Jurkat, Clone E6-1 (cell line): ENCODE data around the gene MYL4. TPM values are rescaled to one million over a fixed set of nuclear protein-coding genes. Genes with fewer than 3 reads are reported as not detected.
"Not testable (repeated sequence)": the region's sequence is repeated elsewhere in the genome, so short reads cannot be mapped to it uniquely, and the experiment has no call there.

Experiments used
- DNase-seq: peaks from one replicate; pipeline ENCODE4 v3.0.0-alpha.2; 2011; ENCODE audit warnings: low read depth, low spot score
- H3K4me3 ChIP-seq: 2 replicates; pipeline ENCODE4 v1.5.1; 2011; ENCODE audit warnings: mild to moderate bottlenecking, low read length, control low read depth, moderate library complexity
- polyA plus RNA-seq: library from polyadenylated mRNA; unstranded; fragments of >200 nt; gene quantifications from one replicate; pipeline ENCODE4 v1.2.1, GENCODE V29; 2012; ENCODE audit warnings: missing spikeins; ENCODE audit not compliant: insufficient read length, insufficient read depth

The MYL4 gene
- polyA plus RNA-seq = 1.0 TPM

GRCh38 chr17:47208744-47209488 is at the start of gene MYL4:
MYL4 (plus strand) TSS chr17:47209348; CDS start chr17:47209423, 75 bp downstream.
- DNase-seq = no peak
- H3K4me3 ChIP-seq = no peak within 1 kb of the TSS

DNA sequence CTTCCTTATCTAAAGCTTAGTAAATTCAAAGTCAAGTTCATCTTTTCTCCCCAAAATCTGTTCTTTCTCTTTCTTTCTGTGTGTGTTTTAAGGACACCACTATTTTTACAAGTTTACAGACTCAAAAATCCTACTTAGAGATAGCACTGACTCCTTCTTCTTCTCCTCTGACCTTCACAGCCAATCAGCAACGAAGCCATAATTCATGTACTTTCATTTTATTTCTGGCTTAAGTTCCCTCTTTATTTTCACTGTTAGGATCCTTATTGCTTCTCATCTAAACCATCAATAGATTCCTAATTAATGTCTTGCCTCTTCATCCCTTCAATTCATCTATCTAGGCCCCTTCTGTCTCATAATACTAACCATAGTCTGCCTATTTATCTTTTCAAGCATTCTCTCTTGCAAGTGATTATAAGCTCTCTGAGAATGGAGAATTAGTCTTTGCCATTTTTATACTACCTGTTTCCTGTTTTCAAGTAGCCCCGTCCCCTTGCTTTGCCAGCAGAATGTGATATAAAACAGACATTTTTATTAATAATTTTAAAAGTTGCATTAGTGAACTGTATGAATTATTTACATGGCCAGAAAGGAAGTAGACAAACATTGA is 47.0 kb upstream of the MYL4 start:
- H3K4me3 ChIP-seq = no peak overlapping the region

GRCh38 chr17:47164263-47164662 is 44.9 kb upstream of the MYL4 start:
- no peak for DNase-seq
- H3K4me3 ChIP-seq = no peak overlapping the region

More for the DNA sequence above, 47.0 kb upstream of the MYL4 start:
- no peak for DNase-seq

GRCh38 chr17:47165137-47165536 is 44.0 kb upstream of the MYL4 start:
- H3K4me3 ChIP-seq = no peak overlapping the region
- no peak for DNase-seq

DNA sequence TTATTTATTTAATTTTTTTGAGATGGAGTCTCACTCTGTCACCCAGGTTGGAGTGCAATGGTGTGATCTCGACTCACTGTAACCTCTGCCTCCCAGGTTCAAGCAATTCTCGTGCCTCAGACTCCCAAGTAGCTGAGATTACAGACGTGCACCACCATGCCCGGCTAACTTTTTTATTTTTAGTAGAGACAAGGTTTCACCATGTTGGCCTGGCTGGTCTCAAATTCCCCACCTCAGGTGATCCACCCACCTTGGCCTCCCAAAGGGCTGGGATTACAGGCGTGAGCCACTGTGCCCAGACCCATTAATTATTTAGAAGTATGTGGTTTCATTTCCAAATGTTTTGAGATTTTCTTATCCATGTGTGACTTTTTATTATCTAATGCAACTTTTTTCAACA is 42.3 kb upstream of the MYL4 start:
- not testable (repeated sequence) for H3K4me3 ChIP-seq, DNase-seq

GRCh38 chr17:47168896-47169295 is 40.3 kb upstream of the MYL4 start:
- H3K4me3 ChIP-seq, DNase-seq: not testable (repeated sequence)

GRCh38 chr17:47170710-47171109 is 38.4 kb upstream of the MYL4 start:
- H3K4me3 ChIP-seq = no peak overlapping the region
- no peak for DNase-seq

DNA sequence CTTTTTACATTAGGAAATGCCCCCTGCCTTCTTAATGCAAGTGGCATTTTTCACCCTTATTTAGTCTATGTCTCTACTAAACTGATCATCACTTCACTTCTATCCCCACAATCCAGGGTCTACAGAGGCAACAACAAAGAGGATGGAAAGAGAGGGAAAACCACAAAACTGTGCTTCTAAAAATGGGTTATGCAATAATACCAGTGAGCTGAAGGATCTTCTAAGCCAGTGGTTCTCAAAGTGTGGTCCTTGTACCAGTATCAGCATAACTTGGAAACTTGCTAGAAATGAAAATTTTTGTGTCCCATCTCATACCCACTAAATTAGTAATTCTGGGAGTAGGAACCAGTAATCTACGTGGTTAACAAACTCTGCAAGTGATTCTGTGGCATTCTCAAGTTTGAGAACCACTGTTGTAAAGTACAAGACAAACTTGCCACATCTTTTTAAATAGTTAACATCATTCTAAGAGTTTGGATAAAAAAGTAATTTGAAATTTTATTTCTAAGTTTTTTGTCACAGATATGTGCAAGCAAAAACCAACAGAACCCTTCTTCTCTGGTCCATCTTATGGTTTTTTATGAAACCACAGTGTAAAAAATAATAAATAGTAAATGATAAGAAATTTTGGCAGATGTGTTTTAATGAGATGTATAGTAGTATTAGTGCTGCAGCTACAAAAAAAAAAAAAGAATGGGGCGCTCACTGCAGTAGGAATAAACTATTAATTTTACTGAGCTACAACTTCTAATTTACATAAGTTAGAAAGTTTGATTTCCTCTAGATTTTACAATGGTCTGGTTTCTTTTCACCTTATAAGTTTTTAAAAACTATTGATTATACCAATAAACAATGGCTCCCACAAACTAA is 36.2 kb upstream of the MYL4 start:
- peak; percentile 21 for DNase-seq
- no peak overlapping the region for H3K4me3 ChIP-seq

GRCh38 chr17:47174823-47175222 is 34.3 kb upstream of the MYL4 start:
- not testable (repeated sequence) for DNase-seq, H3K4me3 ChIP-seq

- H3K4me3 ChIP-seq = no peak overlapping the region
- no peak for DNase-seq
Measured at GRCh38 chr17:47176389-47176826, 32.7 kb upstream of the MYL4 start.

- DNase-seq = no peak
- H3K4me3 ChIP-seq = no peak overlapping the region
Measured at GRCh38 chr17:47177261-47177660, 31.9 kb upstream of the MYL4 start.

DNA sequence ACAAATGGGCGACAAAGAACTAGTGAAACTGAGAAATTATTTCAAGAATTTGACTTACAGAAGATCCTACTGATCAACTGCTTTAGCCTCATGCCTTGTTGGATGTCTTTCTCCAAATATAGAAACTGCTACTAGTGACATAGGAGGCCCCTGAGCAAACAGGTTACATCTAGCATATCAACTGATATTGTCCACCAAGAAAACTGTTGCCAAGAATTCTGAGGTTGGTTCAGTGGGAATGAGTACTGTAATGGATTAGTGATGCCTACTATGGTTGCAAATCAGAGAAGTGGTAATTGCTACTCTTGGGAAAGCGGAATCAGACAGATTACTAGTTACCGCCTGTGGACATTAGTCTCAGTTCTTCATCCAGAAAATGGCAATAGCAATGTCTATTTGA is 30.0 kb upstream of the MYL4 start:
- H3K4me3 ChIP-seq = no peak overlapping the region
- no peak for DNase-seq

DNA sequence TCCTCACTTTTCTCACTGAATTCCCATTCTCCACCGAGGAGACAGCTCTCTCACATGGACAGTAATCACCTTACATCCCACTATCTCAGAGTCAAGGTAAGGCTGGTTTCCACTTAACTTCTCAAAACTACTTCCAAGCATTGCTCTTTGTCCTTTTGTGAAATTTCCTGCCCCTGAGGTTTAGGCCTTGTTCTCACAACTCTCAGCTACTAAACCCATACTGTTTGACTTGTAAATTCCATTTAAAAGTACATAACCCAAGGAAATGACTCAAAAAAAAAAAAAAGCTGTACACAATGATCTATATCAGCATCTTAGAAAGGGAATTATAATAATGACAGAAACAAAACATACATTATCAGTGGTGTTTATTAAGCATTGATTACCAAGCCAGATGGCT is 28.8 kb upstream of the MYL4 start:
- no peak for DNase-seq
- H3K4me3 ChIP-seq = no peak overlapping the region

DNA sequence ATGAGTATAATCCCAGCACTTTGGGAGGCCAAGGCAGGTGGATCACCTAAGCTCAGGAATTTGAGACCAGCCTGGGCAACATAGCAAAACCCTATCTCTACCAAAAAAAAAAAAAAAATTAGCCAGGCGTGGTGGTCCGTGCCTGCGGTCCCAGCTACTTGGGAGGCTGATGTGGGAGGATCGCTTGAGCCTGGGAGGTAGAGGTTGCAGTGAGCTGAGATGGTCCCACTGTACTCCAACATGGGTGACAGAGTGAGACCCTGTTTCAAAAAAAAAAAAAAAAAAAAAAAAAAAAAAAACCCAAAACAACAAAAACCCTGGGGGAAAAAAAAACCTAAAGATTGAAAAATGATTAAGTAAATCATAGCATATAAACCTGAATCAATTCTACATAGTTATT is 28.2 kb upstream of the MYL4 start:
- not testable (repeated sequence) for DNase-seq, H3K4me3 ChIP-seq

DNA sequence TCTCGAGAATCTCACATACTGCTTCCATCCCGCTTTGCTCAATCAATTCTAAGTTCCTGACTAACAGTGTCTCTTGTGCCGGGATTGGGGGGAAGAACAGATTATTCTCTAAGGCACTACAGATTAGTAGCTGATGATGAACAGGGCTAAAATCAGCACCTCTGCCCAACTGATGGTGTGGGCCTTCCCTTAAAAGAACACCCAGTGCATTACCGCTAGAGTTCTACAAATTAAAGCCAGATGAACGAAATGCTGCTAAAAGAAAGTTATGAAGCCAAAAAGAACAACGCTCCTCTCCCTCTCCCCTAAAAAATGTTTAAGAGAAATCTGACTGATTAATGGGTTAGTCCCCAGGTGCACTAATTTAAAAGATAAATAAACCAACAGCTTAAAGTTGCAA is 24.5 kb upstream of the MYL4 start:
- H3K4me3 ChIP-seq = no peak overlapping the region
- DNase-seq = no peak

DNA sequence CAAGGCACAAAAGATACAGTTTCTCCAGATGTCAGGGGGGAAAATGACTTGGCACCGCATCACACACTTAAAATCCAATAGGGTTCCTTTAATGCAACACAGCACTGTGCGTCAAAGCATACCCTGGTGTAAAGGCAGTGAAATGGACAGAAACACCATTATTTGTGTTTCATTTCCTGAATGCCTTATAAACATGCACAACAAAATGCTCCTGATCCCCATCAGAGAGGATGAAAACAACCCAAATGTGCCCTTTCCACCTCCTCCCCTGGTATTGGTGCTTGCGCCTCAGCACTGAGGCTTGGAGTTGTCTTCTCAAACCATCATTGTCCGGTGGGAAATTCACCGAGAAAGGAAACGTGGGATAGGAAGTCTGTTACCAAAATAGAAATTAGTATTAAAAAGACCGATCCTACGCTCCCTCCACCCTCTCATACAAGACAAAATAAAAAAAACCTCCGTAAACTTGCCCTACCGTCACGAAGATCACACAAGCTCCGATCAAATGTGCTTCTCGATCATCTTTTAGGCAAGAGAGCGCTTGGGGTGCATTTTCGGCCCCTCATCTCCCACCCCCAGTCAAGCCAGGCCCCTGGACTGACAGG is 20.8 kb upstream of the MYL4 start:
- peak overlapping the region; percentile 93 for H3K4me3 ChIP-seq
- DNase-seq = peak; percentile 21

GRCh38 chr17:47188876-47189731 is 20.0 kb upstream of the MYL4 start, which contains the start of gene CDC27:
CDC27 (minus strand) TSS chr17:47189295; CDS start chr17:47189172, 123 bp downstream.
- DNase-seq = peak; percentile 98

DNA sequence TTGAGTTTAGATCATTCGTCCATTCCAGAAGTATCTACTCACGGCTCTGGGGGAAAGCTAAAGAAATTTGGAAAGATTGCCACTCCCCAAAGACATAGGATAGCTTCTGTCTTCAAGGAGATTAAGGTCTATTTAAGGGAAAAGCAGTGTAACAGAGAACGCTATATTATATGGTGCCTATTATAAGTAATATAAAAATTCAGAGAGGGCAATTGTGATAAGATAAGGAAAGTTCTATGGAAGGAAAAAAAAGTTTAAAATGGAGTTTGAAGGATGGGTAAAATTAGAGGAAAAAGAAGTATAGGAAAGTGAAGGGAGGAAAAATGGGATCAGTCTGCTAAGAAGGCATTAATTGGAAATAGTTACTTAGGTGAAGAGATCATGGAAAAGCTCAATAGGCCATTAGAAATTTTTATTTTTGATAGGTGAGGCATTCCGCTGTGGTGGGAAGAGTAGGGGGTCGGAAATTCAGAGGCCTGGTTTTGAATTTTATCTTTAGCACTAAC is 19.4 kb upstream of the MYL4 start:
- H3K4me3 ChIP-seq = peak overlapping the region; percentile 47

More at GRCh38 chr17:47188876-47189731, 20.0 kb upstream of the MYL4 start, which contains the start of gene CDC27:
- peak within 1 kb of the TSS; percentile 93 for H3K4me3 ChIP-seq

More for the DNA sequence above, 19.4 kb upstream of the MYL4 start:
- DNase-seq = no peak
